ENCODE results near the gene ZDHHC24. TPM values are rescaled to one million over a fixed set of nuclear protein-coding genes. Genes with fewer than 3 reads are reported as not detected.

Gene ZDHHC24
- total RNA-seq, 1 experiment from 2014 or later = 19.4 TPM

GRCh38 chr11:66593303-66593635, 47.4 kb upstream of the ZDHHC24 start:
- peaks cover 6% of the 10 kb centered on the region; the same call in 1 of the 2 replicates for H3F3A ChIP-seq (ENCODE audit: insufficient read depth, low read depth)
- H3K27me3 ChIP-seq (ENCODE audit: insufficient read depth, low read depth) = no peaks in the 10 kb centered on the region
- TF ChIP-seq EZH2 (IDR thresholded peaks at IDR 0.05; ENCODE audit: low read depth) (no peak), CTCF (conservative IDR thresholded peaks at IDR 0.05) (no peak)
- no peaks in the 10 kb centered on the region for H3K9me2 ChIP-seq (ENCODE audit: insufficient read depth)
- intact Hi-C loops (cut with micrococcal nuclease; ENCODE audit: unreplicated experiment) = loop anchor here (2.0 kb wide), 1 partner anchor 24 kb away; the partner anchor contains the start of gene RBM14
- no peak overlapping the region for H3K27ac ChIP-seq
- peak overlapping the region; percentile 94 for H3K4me2 ChIP-seq
- H4K20me1 ChIP-seq (ENCODE audit: insufficient read depth) = no peaks in the 10 kb centered on the region
- H3K4me3 ChIP-seq = peak overlapping the region; percentile 90
- H2AFZ ChIP-seq = peak overlapping the region; percentile 97
- no peaks in the 10 kb centered on the region for H3K36me3 ChIP-seq (ENCODE audit: low read depth)
- H3K79me2 ChIP-seq (ENCODE audit: low read depth) = peaks cover 18% of the 10 kb centered on the region
- DNase-seq = no peak
- TSS peak; percentile 73 for BruUV-seq (replicated peaks)
- ChIA-PET CTCF (no interaction called here), POLR2A (ENCODE audit: unreplicated experiment) (no interaction called here)
- no peaks in the 10 kb centered on the region for H3K9me3 ChIP-seq (ENCODE audit: insufficient read depth, low read depth)
- H3K4me1 ChIP-seq (replicated peaks; ENCODE audit: insufficient read depth) = peaks cover 16% of the 10 kb centered on the region

- Histone ChIP-seq H3F3A (ENCODE audit: insufficient read depth, low read depth) (peaks cover 6% of the 10 kb centered on the region; the same call in 1 of the 2 replicates), H3K4me1 (replicated peaks; ENCODE audit: insufficient read depth) (peaks cover 16% of the 10 kb centered on the region), H2AFZ (peak within 1 kb of the TSS; percentile 97), H3K4me2 (peak within 1 kb of the TSS; percentile 94), H3K27me3 (ENCODE audit: insufficient read depth, low read depth) (no peaks in the 10 kb centered on the region), H3K9me2 (ENCODE audit: insufficient read depth) (no peaks in the 10 kb centered on the region), H3K9me3 (ENCODE audit: insufficient read depth, low read depth) (no peaks in the 10 kb centered on the region), H3K79me2 (ENCODE audit: low read depth) (peaks cover 18% of the 10 kb centered on the region), H3K36me3 (ENCODE audit: low read depth) (no peaks in the 10 kb centered on the region), H3K4me3 (peak within 1 kb of the TSS; percentile 90), H3K27ac (no peak within 1 kb of the TSS), H4K20me1 (ENCODE audit: insufficient read depth) (no peaks in the 10 kb centered on the region)
- intact Hi-C loops (cut with micrococcal nuclease; ENCODE audit: unreplicated experiment) = loop anchor here (2.0 kb wide), 1 partner anchor 24 kb away; the partner anchor contains the start of gene RBM14
- peak; percentile 90 to 97 for DNase-seq
- no TSS peak for BruUV-seq (replicated peaks)
- ChIA-PET CTCF (interaction anchor here (0.6 to 1.0 kb wide), 2 partner anchors 86 to 175 kb away, joined by 4 to 5 read pairs; no protein-coding TSS in a partner anchor), POLR2A (ENCODE audit: unreplicated experiment) (interaction anchor here (0.7 to 0.8 kb wide), 2 partner anchors 23 to 704 kb away, joined by 4 to 9 read pairs; no protein-coding TSS in a partner anchor)
- TF ChIP-seq EZH2 (IDR thresholded peaks at IDR 0.05; ENCODE audit: low read depth) (no peak), CTCF (conservative IDR thresholded peaks at IDR 0.05) (peak; percentile 80)
Observed at GRCh38 chr11:66592457-66593302, 46.8 kb upstream of the ZDHHC24 start, which contains the start of the genes CCDC87 and CCS. Gene CCDC87, minus strand, starts transcription at chr11:66593063. Its CDS starts 48 bp downstream, at chr11:66593015. Gene CCS, plus strand, starts transcription at chr11:66593185. Its CDS starts 77 bp downstream, at chr11:66593262.

- intact Hi-C loops (cut with micrococcal nuclease; ENCODE audit: unreplicated experiment) = no loop called here
- H3F3A ChIP-seq (ENCODE audit: insufficient read depth, low read depth) = peaks cover 8% of the 10 kb centered on the region
- no peak overlapping the region for H2AFZ ChIP-seq
- peaks cover 16% of the 10 kb centered on the region for H3K4me1 ChIP-seq (replicated peaks; ENCODE audit: insufficient read depth)
- POLR2A ChIA-PET (ENCODE audit: unreplicated experiment) = no interaction called here
- DNase-seq = no peak
- H3K27me3 ChIP-seq (ENCODE audit: insufficient read depth, low read depth) = no peaks in the 10 kb centered on the region
- no peak overlapping the region for H3K4me3 ChIP-seq
- H3K9me3 ChIP-seq (ENCODE audit: insufficient read depth, low read depth) = no peaks in the 10 kb centered on the region
- no peaks in the 10 kb centered on the region for H3K9me2 ChIP-seq (ENCODE audit: insufficient read depth)
- H3K27ac ChIP-seq = no peak overlapping the region
- no peaks in the 10 kb centered on the region for H4K20me1 ChIP-seq (ENCODE audit: insufficient read depth)
- peaks cover 18% of the 10 kb centered on the region for H3K79me2 ChIP-seq (ENCODE audit: low read depth)
- TF ChIP-seq CTCF (conservative IDR thresholded peaks at IDR 0.05) = no peak
- TF ChIP-seq EZH2 (IDR thresholded peaks at IDR 0.05; ENCODE audit: low read depth) = no peak
- no peak overlapping the region for H3K4me2 ChIP-seq
- BruUV-seq (replicated peaks) = no TSS peak
- CTCF ChIA-PET = no interaction called here
- no peaks in the 10 kb centered on the region for H3K36me3 ChIP-seq (ENCODE audit: low read depth)
Observed at GRCh38 chr11:66591175-66591574, 45.3 kb upstream of the ZDHHC24 start.
